Endothelial cell (in vitro differentiated cells): Measurements from ENCODE around the gene KIAA1217. TPM values are rescaled to one million over a fixed set of nuclear protein-coding genes. Genes with fewer than 3 reads are reported as not detected.

Experiments used
- DNase-seq: peaks from one replicate; pipeline ENCODE4 v3.0.0; 2021; ENCODE audit warnings: low spot score
- H3K27ac Mint-ChIP-seq: one replicate; pipeline ENCODE4 v1.8.0; 2021; ENCODE audit warnings: mixed read lengths, inconsistent platforms; ENCODE audit not compliant: unreplicated experiment
- H3K27me3 Mint-ChIP-seq: one replicate; pipeline ENCODE4 v1.8.0; 2021; ENCODE audit warnings: mild to moderate bottlenecking, moderate library complexity, mixed read lengths, inconsistent platforms; ENCODE audit not compliant: unreplicated experiment
- H3K36me3 Mint-ChIP-seq: one replicate; pipeline ENCODE4 v1.8.0; 2021; ENCODE audit warnings: mild to moderate bottlenecking, low read depth, mixed read lengths, inconsistent platforms; ENCODE audit not compliant: unreplicated experiment
- H3K4me1 Mint-ChIP-seq: one replicate; pipeline ENCODE4 v1.8.0; 2021; ENCODE audit warnings: mild to moderate bottlenecking, mixed read lengths, inconsistent platforms; ENCODE audit not compliant: unreplicated experiment
- H3K4me3 Mint-ChIP-seq: one replicate; pipeline ENCODE4 v1.8.0; 2021; ENCODE audit warnings: mild to moderate bottlenecking, mixed read lengths, inconsistent platforms; ENCODE audit not compliant: unreplicated experiment
- H3K9me3 Mint-ChIP-seq: one replicate; pipeline ENCODE4 v1.8.0; 2021; ENCODE audit warnings: mixed read lengths, inconsistent platforms; ENCODE audit not compliant: unreplicated experiment
- total RNA-seq: library from RNA; stranded (reverse); fragmentation: NEBNext Ultra II Directional; extraction: Animal tissue kit (Norgen Biotek cat#: 25700); gene quantifications from one replicate; pipeline ENCODE4 v1.2.1, GENCODE V29; 2021; ENCODE audit not compliant: unreplicated experiment
- TF ChIP-seq, protein P1 (sequence below): fragments of 200-600 bp; sonication (generic); IDR thresholded peaks from one replicate; pipeline ENCODE4 v1.5.0; 2021; ENCODE audit warnings: antibody characterized with exemption; ENCODE audit not compliant: unreplicated experiment

Gene KIAA1217
- total RNA-seq, 1 donor from 2014 or later = 70.8 TPM

GRCh38 chr10:24355056-24355688, 146.2 kb downstream of the KIAA1217 start:
- Mint-ChIP-seq H3K9me3 (no peaks in the 10 kb centered on the region), H3K4me3 (no peak overlapping the region), H3K27ac (no peak overlapping the region), H3K36me3 (peaks cover 4% of the 10 kb centered on the region), H3K4me1 (peaks cover 33% of the 10 kb centered on the region), H3K27me3 (peaks cover 2% of the 10 kb centered on the region)
- TF ChIP-seq, protein P1, sequence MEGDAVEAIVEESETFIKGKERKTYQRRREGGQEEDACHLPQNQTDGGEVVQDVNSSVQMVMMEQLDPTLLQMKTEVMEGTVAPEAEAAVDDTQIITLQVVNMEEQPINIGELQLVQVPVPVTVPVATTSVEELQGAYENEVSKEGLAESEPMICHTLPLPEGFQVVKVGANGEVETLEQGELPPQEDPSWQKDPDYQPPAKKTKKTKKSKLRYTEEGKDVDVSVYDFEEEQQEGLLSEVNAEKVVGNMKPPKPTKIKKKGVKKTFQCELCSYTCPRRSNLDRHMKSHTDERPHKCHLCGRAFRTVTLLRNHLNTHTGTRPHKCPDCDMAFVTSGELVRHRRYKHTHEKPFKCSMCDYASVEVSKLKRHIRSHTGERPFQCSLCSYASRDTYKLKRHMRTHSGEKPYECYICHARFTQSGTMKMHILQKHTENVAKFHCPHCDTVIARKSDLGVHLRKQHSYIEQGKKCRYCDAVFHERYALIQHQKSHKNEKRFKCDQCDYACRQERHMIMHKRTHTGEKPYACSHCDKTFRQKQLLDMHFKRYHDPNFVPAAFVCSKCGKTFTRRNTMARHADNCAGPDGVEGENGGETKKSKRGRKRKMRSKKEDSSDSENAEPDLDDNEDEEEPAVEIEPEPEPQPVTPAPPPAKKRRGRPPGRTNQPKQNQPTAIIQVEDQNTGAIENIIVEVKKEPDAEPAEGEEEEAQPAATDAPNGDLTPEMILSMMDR = no peak
- DNase-seq = no peak

GRCh38 chr10:24357344-24358004, 148.5 kb downstream of the KIAA1217 start:
- Mint-ChIP-seq H3K4me3 (no peak overlapping the region), H3K27ac (no peak overlapping the region), H3K27me3 (peaks cover 2% of the 10 kb centered on the region), H3K36me3 (no peaks in the 10 kb centered on the region), H3K4me1 (peaks cover 15% of the 10 kb centered on the region), H3K9me3 (no peaks in the 10 kb centered on the region)
- TF ChIP-seq, protein P1 = no peak
- DNase-seq = no peak

DNA sequence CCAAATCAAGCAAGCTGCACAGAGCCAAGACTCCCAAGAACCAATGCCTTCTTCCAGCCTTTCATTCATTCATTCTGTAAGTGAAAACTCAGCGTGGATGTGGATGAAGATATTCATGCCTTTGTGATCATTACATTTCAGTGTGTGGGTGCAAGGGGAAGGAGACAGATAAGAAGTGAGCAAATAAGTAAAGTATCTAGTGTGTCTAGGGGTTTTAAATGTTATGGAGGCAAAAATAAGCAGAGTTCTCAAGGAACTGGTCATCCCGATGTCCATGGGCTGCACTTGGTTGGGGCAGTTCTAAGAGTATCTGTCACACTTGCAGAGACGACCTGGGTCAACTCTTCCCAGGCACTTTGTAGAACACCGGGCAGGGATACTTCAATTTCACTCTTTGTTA, 149.1 kb downstream of the KIAA1217 start:
- Mint-ChIP-seq H3K9me3 (no peaks in the 10 kb centered on the region), H3K36me3 (no peaks in the 10 kb centered on the region), H3K27me3 (peaks cover 2% of the 10 kb centered on the region), H3K27ac (no peak overlapping the region), H3K4me1 (peaks cover 11% of the 10 kb centered on the region), H3K4me3 (no peak overlapping the region)
- no peak for DNase-seq
- TF ChIP-seq, protein P1 = no peak

DNA sequence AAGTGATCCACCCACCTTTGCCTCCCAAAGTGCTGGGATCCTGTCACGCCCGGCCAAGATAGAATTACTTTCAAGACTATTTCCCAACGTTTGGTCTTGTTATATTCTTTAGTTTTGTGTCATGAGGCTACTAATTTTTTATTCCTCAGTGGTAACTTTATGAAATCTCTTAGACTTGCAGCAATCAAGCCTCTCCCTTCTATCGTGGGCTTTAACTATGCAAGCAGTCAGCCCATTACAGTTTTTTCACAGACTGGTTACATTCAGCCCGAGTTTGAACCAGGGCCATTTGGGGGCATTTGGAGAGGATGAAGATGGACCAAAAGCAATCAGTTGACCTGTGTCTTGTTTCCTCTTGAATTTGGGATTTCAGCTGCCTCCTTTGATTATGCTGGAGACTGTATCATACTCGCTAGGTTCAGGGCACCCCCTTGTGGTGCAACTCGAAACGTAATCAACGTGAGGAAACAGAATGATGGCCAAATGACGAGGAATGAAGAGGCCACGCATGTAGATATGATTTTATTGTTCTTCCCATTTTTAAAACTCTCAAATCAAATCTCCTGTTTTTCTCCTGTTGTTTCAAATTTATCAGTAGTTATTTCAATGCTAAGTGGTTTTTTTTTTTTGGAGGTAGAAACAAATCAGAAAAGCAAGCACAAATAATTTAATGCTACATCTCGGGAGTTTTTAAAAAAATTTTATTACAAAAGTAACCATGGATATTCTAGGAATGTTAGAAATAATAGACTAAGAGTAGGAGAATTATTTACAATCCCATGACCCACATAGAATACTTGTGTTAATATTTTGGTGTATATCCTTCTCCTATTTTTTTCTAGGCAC, 151.6 kb downstream of the KIAA1217 start:
- no peak overlapping the region for H3K27ac Mint-ChIP-seq
- H3K36me3 Mint-ChIP-seq = no peaks in the 10 kb centered on the region
- no peaks in the 10 kb centered on the region for H3K9me3 Mint-ChIP-seq
- H3K27me3 Mint-ChIP-seq = peaks cover 2% of the 10 kb centered on the region
- H3K4me1 Mint-ChIP-seq = peaks cover 21% of the 10 kb centered on the region
- TF ChIP-seq, protein P1 = peak; percentile 61
- peak; percentile 70 for DNase-seq
- H3K4me3 Mint-ChIP-seq = no peak overlapping the region
